GM10266 (cell line): Measurements from ENCODE around the gene KIF1B.

ENCODE experiments used
- DNase-seq: peaks from one replicate; pipeline ENCODE4 v3.0.0; 2012; ENCODE audit errors: extremely low spot score
- CTCF ChIP-seq: IDR thresholded peaks from 2 replicates; pipeline ENCODE4 v1.5.1; 2012; ENCODE audit warnings: mild to moderate bottlenecking, low read depth; ENCODE audit not compliant: control insufficient read depth, insufficient read depth; ENCODE audit errors: missing control alignments

Gene KIF1B

GRCh38 chr1:10347109-10347508, 136.7 kb downstream of the KIF1B start:
- no peak for DNase-seq
- no peak for TF ChIP-seq CTCF

GRCh38 chr1:10353282-10353681, 142.9 kb downstream of the KIF1B start:
- TF ChIP-seq CTCF = no peak
- DNase-seq = no peak

- TF ChIP-seq CTCF = no peak
Measured at GRCh38 chr1:10353693-10354092, 143.3 kb downstream of the KIF1B start.

GRCh38 chr1:10360045-10360444, 149.7 kb downstream of the KIF1B start:
- DNase-seq = no peak
- TF ChIP-seq CTCF = no peak

More at GRCh38 chr1:10353693-10354092, 143.3 kb downstream of the KIF1B start:
- DNase-seq = no peak

- TF ChIP-seq CTCF = no peak
- no peak for DNase-seq
Measured at GRCh38 chr1:10361515-10361914, 151.1 kb downstream of the KIF1B start.

- DNase-seq = no peak
- no peak for TF ChIP-seq CTCF
Measured at GRCh38 chr1:10368194-10368593, 157.8 kb downstream of the KIF1B start.

GRCh38 chr1:10374442-10374860, 164.1 kb downstream of the KIF1B start:
- no peak for DNase-seq
- TF ChIP-seq CTCF = no peak
